Left lung (tissue), 10 donors: ENCODE measurements around the gene COQ9. TPM values are rescaled to one million over a fixed set of nuclear protein-coding genes. Genes with fewer than 3 reads are reported as not detected.

Experiments used
- ATAC-seq: fragments of 200-7000 bp; cut with Tn5 transposase; one replicate; pipeline ENCODE4 v1.9.1; 2020; ENCODE audit warnings: moderate library complexity
- DNase-seq, 4 donors: peaks; one replicate each; pipeline ENCODE4 v3.0.0-alpha.2; 2013 to 2020
- H3K27ac ChIP-seq, 2 donors: fragments of 200-600 bp; sonication (generic) in 1 of 2; one replicate each; pipeline versions ENCODE4 v1.5.0 to v1.8.0; 2020 to 2021
- H3K27me3 ChIP-seq, 2 donors: fragments of 200-600 bp; sonication (generic) in 1 of 2; one replicate each; pipeline versions ENCODE4 v1.5.0 to v1.8.0; 2020 to 2021
- H3K36me3 ChIP-seq, 2 donors: fragments of 200-600 bp; sonication (generic) in 1 of 2; one replicate each; pipeline versions ENCODE4 v1.5.0 to v1.8.0; 2020 to 2021
- H3K4me1 ChIP-seq, 2 donors: fragments of 200-600 bp; one replicate each; pipeline ENCODE4 v1.8.0; 2021
- H3K4me3 ChIP-seq, 2 donors: fragments of 200-600 bp; sonication (generic) in 1 of 2; one replicate each; pipeline versions ENCODE4 v1.5.0 to v1.8.0; 2020 to 2021; ENCODE audit warnings: mild to moderate bottlenecking in 1 of 2
- H3K9me3 ChIP-seq, 2 donors: fragments of 200-600 bp; sonication (generic) in 1 of 2; one replicate each; pipeline versions ENCODE4 v1.5.0 to v1.8.0; 2020 to 2021
- intact Hi-C, 2 donors: fragments of 100-400 bp; cut with DNase I; formaldehyde crosslinking; loops; one replicate each; pipeline versions ENCODE4 v1.11.2 to v1.14.2; 2022
- polyA plus RNA-seq, 6 donors: library from polyadenylated mRNA; unstranded; fragments of 120-200 nt; gene quantifications; one replicate each; pipeline ENCODE4 v1.2.1, GENCODE V29; 2013; ENCODE audit not compliant: insufficient read length in 6 of 6
- total RNA-seq, 2 donors: library from RNA; stranded (reverse); fragmentation: NEBNext Ultra II Directional; extraction: Animal tissue kit (Norgen Biotek cat#: 25700); gene quantifications; one replicate each; pipeline ENCODE4 v1.2.1, GENCODE V29; 2021
- TF ChIP-seq, protein P1 (sequence below), 2 donors: fragments of 200-600 bp; sonication (generic) in 1 of 2; IDR thresholded peaks; one replicate each; pipeline versions ENCODE4 v1.5.0 to v1.8.0; 2021; ENCODE audit warnings: antibody characterized with exemption in 2 of 2
- donor health status: DM: no; HTN: yes; CAD: no.
- donor health status: DM: no; HTN: no; CAD: no.

COQ9 gene
- total and polyA plus RNA-seq, 8 donors, result 47.3 to 67.8 (median 60.7) TPM

DNA sequence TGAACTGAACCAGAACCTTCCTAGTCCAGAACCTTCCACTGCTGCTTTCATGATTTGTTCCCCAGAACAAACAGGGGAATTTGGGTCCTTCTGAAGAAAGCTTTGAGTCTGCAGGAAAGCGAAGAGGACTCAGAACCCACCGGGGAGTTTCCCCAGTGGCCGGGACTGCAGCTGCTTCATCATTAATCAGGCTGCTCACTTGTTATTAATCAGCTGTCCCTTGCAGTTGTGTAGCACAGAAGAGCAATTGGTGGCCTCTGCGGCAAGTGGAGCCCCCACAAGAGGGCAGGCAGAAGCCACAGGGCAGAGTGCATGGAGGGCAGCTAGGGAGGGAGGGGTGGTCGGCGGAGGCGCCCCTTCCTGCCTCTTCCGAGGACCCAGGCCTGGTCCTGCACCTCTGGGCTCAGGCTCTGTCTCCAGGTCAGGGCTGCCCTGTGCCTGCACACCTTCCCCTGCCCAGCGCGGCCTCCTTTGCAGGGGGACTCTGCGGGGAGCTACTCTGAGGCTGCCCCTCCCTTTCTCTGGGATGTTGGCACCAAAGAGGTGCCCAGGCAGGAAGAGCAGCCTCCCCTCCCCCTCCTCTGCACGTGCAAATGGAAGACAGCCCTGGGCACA is 35.8 kb upstream of the COQ9 start:
- no peaks in the 10 kb centered on the region for H3K27me3 ChIP-seq
- ATAC-seq (no peak), DNase-seq (no peak)
- H3K36me3 ChIP-seq, result no peaks in the 10 kb centered on the region
- TF ChIP-seq, protein P1, sequence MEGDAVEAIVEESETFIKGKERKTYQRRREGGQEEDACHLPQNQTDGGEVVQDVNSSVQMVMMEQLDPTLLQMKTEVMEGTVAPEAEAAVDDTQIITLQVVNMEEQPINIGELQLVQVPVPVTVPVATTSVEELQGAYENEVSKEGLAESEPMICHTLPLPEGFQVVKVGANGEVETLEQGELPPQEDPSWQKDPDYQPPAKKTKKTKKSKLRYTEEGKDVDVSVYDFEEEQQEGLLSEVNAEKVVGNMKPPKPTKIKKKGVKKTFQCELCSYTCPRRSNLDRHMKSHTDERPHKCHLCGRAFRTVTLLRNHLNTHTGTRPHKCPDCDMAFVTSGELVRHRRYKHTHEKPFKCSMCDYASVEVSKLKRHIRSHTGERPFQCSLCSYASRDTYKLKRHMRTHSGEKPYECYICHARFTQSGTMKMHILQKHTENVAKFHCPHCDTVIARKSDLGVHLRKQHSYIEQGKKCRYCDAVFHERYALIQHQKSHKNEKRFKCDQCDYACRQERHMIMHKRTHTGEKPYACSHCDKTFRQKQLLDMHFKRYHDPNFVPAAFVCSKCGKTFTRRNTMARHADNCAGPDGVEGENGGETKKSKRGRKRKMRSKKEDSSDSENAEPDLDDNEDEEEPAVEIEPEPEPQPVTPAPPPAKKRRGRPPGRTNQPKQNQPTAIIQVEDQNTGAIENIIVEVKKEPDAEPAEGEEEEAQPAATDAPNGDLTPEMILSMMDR (IDR thresholded peaks at IDR 0.05), result no peak
- intact Hi-C loops, result loop anchor here in 1 of 2 donors (10.0 kb wide), 1 partner anchor 107 kb away; no protein-coding TSS in a partner anchor
- H3K4me1 ChIP-seq, result peaks cover 0 to 12% of the 10 kb centered on the region in 2 donors
- no peak overlapping the region for H3K4me3 ChIP-seq
- no peak overlapping the region for H3K27ac ChIP-seq
- no peaks in the 10 kb centered on the region for H3K9me3 ChIP-seq

- no peak overlapping the region for H3K27ac ChIP-seq
- no peaks in the 10 kb centered on the region for H3K9me3 ChIP-seq
- H3K27me3 ChIP-seq, result no peaks in the 10 kb centered on the region
- H3K4me1 ChIP-seq, result peaks cover 5 to 23% of the 10 kb centered on the region in 2 donors
- no peak for ATAC-seq
- H3K36me3 ChIP-seq, result no peaks in the 10 kb centered on the region
- no peak overlapping the region for H3K4me3 ChIP-seq
- DNase-seq, result no peak
- TF ChIP-seq, protein P1 (IDR thresholded peaks at IDR 0.05), result no peak
- intact Hi-C loops, result loop anchor here in 1 of 2 donors (10.0 kb wide), 1 partner anchor 108 kb away; no protein-coding TSS in a partner anchor
Observed at GRCh38 chr16:57412584-57412983, 34.7 kb upstream of the COQ9 start.

- ATAC-seq, result no peak
Observed at GRCh38 chr16:57413301-57413730, 34.0 kb upstream of the COQ9 start.

DNA sequence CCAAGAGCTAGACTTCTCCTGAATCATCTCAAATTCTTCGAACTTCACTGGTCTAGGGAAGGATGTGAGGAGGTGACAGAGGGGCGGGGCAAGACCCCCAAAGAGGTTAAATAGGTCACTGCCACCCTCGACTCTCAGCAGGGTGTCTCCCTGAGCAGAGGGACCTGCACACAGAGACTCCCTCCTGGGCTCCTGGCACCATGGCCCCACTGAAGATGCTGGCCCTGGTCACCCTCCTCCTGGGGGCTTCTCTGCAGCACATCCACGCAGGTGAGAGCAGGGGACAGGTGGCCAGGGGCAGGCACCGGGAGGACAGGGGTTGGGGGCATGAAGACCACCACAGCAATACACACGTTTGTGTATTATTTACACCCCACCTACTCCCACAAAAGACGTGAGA is 33.5 kb upstream of the COQ9 start:
- no peaks in the 10 kb centered on the region for H3K36me3 ChIP-seq
- DNase-seq, result no peak
- no peaks in the 10 kb centered on the region for H3K27me3 ChIP-seq
- no peak for ATAC-seq
- peaks cover 6 to 34% of the 10 kb centered on the region in 2 donors for H3K4me1 ChIP-seq
- intact Hi-C loops, result loop anchor here in 1 of 2 donors (10.0 kb wide), 1 partner anchor 109 kb away; no protein-coding TSS in a partner anchor
- H3K4me3 ChIP-seq, result no peak overlapping the region
- H3K9me3 ChIP-seq, result no peaks in the 10 kb centered on the region
- TF ChIP-seq, protein P1 (IDR thresholded peaks at IDR 0.05), result no peak
- H3K27ac ChIP-seq, result no peak overlapping the region

More at GRCh38 chr16:57413301-57413730, 34.0 kb upstream of the COQ9 start:
- Histone ChIP-seq H3K9me3 (no peaks in the 10 kb centered on the region), H3K36me3 (no peaks in the 10 kb centered on the region), H3K27me3 (no peaks in the 10 kb centered on the region), H3K4me3 (no peak overlapping the region), H3K27ac (no peak overlapping the region), H3K4me1 (peaks cover 6 to 30% of the 10 kb centered on the region in 2 donors)
- TF ChIP-seq, protein P1 (IDR thresholded peaks at IDR 0.05), result no peak
- intact Hi-C loops, result loop anchor here in 1 of 2 donors (10.0 kb wide), 1 partner anchor 109 kb away; no protein-coding TSS in a partner anchor
- no peak for DNase-seq

DNA sequence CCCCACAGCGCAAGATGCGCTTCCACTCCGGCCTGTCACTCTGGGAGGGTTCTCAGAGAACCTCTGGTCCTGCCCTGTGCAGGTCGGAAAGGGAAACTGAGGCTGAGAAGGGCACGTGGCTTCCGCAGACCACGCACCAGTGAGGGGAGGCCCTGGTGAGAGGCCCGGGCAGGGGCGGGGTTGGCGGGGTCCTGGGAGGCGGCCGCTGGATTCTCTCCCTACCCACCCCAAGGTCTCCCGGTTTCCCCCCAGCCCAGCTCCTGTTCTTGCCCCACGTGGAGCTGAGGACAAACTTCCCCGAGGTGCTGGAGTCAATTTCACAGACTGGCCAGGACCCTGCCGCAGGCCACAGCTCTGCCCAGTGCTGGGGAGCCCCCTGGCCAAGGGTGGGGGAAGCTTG is 31.2 kb upstream of the COQ9 start:
- Histone ChIP-seq H3K4me1 (peaks cover 6 to 32% of the 10 kb centered on the region in 2 donors), H3K36me3 (no peaks in the 10 kb centered on the region), H3K4me3 (no peak overlapping the region), H3K27me3 (no peaks in the 10 kb centered on the region), H3K27ac (no peak overlapping the region), H3K9me3 (no peaks in the 10 kb centered on the region)
- intact Hi-C loops, result loop anchor here (2.0 to 10.0 kb wide), 2 partner anchors 111 to 113 kb away; no protein-coding TSS in a partner anchor
- DNase-seq (no peak), ATAC-seq (no peak)
- TF ChIP-seq, protein P1 (IDR thresholded peaks at IDR 0.05), result no peak
